HEK293 (cell line): ENCODE data around the gene ENDOV.

ENCODE experiments used
- CTCF ChIA-PET: fragments of 350-600 bp; formaldehyde crosslinking; extraction: SDS; loops from one replicate; lab custom pipeline; 2021; ENCODE audit warnings: antibody characterized with exemption; lab: Yijun Ruan, JAX
- POLR2A ChIA-PET: fragments of 300-600 bp; formaldehyde crosslinking; extraction: SDS; loops from one replicate; lab custom pipeline; 2020; ENCODE audit warnings: antibody characterized with exemption, inconsistent platforms; lab: Yijun Ruan, JAX
- H3K27ac ChIP-seq: fragments of 200-500 bp; sonication (Bioruptor generic); 2 replicates; pipeline ENCODE4 v1.5.1; 2014; ENCODE audit warnings: low read depth, low read length, control low read depth, inconsistent platforms; ENCODE audit errors: extremely low read depth
- H3K36me3 ChIP-seq, 2 experiments: fragments of 200-500 bp in 1 of 2; sonication (Bioruptor generic) in 1 of 2; 1 replicate in 1 of 2; 2 replicates in 1 of 2; pipeline ENCODE4 v1.5.1; 2014 to 2017; ENCODE audit warnings: inconsistent platforms in 2 of 2, low read length in 2 of 2; ENCODE audit not compliant: control insufficient read depth in 2 of 2, insufficient read depth in 1 of 2
- H3K4me1 ChIP-seq: fragments of 200-500 bp; sonication (Bioruptor generic); 2 replicates; pipeline ENCODE4 v1.5.1; 2014; ENCODE audit warnings: mild to moderate bottlenecking, low read length, inconsistent platforms; ENCODE audit not compliant: control insufficient read depth, insufficient read depth
- H3K4me3 ChIP-seq: 2 replicates; pipeline ENCODE4 v1.5.1; 2011; ENCODE audit warnings: low read depth, mild to moderate bottlenecking, control low read depth, low read length, moderate library complexity
- H3K9me3 ChIP-seq: fragments of 200-500 bp; sonication (Bioruptor generic); 2 replicates; pipeline ENCODE4 v1.5.1; 2014; ENCODE audit warnings: low read depth, low read length, inconsistent platforms; ENCODE audit not compliant: control insufficient read depth, insufficient read depth
- BCL11A ChIP-seq: fragments of 450-650 bp; formaldehyde crosslinking; IDR thresholded peaks from 2 replicates; pipeline ENCODE4 v1.5.1; 2016; ENCODE audit warnings: low read depth, missing biosample characterization, missing genetic modification characterization
- GLI4 ChIP-seq: fragments of 450-650 bp; formaldehyde crosslinking; IDR thresholded peaks from 2 replicates; pipeline ENCODE4 v1.5.1; 2016; ENCODE audit warnings: missing biosample characterization, missing genetic modification characterization
- IKZF3 ChIP-seq: fragments of 450-650 bp; IDR thresholded peaks from 2 replicates; pipeline ENCODE4 v1.5.0; 2018; ENCODE audit warnings: missing biosample characterization, mild to moderate bottlenecking, missing genetic modification characterization, moderate library complexity
- MYNN ChIP-seq: fragments of 450-650 bp; formaldehyde crosslinking; IDR thresholded peaks from 2 replicates; pipeline ENCODE4 v1.5.1; 2016; ENCODE audit warnings: missing biosample characterization, missing genetic modification characterization, borderline replicate concordance
- ZFHX2 ChIP-seq: fragments of 450-650 bp; formaldehyde crosslinking; conservative IDR thresholded peaks from 2 replicates; pipeline ENCODE4 v1.5.1; 2016; ENCODE audit warnings: missing biosample characterization, missing genetic modification characterization
- ZNF184 ChIP-seq: fragments of 450-650 bp; IDR thresholded peaks from 2 replicates; pipeline ENCODE4 v1.5.1; 2018; ENCODE audit warnings: missing biosample characterization, mild to moderate bottlenecking, missing genetic modification characterization
- ZNF404 ChIP-seq: fragments of 450-650 bp; formaldehyde crosslinking; IDR thresholded peaks from 2 replicates; pipeline ENCODE4 v1.5.1; 2017; ENCODE audit warnings: missing biosample characterization, missing genetic modification characterization
- ZNF416 ChIP-seq: fragments of 450-650 bp; formaldehyde crosslinking; IDR thresholded peaks from 2 replicates; pipeline ENCODE4 v1.5.1; 2016; ENCODE audit warnings: missing biosample characterization, missing genetic modification characterization
- ZNF501 ChIP-seq: fragments of 450-650 bp; formaldehyde crosslinking; IDR thresholded peaks from 2 replicates; pipeline ENCODE4 v1.5.1; 2016; ENCODE audit warnings: missing biosample characterization, missing genetic modification characterization
- ZNF785 ChIP-seq: fragments of 450-650 bp; formaldehyde crosslinking; IDR thresholded peaks from 2 replicates; pipeline ENCODE4 v1.5.1; 2016; ENCODE audit warnings: missing biosample characterization, missing genetic modification characterization
- ZSCAN16 ChIP-seq: fragments of 450-650 bp; formaldehyde crosslinking; IDR thresholded peaks from 2 replicates; pipeline ENCODE4 v1.5.1; 2016; ENCODE audit warnings: missing biosample characterization, missing genetic modification characterization
- ZXDB ChIP-seq: fragments of 450-650 bp; formaldehyde crosslinking; IDR thresholded peaks from 2 replicates; pipeline ENCODE4 v1.5.1; 2016; ENCODE audit warnings: missing biosample characterization, missing genetic modification characterization
- TF ChIP-seq, protein P1 (sequence below): fragments of 450-650 bp; formaldehyde crosslinking; IDR thresholded peaks from 2 replicates; pipeline ENCODE4 v1.5.1; 2016; ENCODE audit warnings: missing biosample characterization, missing genetic modification characterization
- TF ChIP-seq, protein P2 (sequence below): fragments of 450-650 bp; formaldehyde crosslinking; IDR thresholded peaks from 2 replicates; pipeline ENCODE4 v1.5.1; 2016; ENCODE audit warnings: missing biosample characterization, missing genetic modification characterization
- TF ChIP-seq, protein P3 (sequence below): fragments of 450-650 bp; formaldehyde crosslinking; IDR thresholded peaks from 2 replicates; pipeline ENCODE4 v1.5.1; 2016; ENCODE audit warnings: missing biosample characterization, missing genetic modification characterization
- TF ChIP-seq, protein P4 (sequence below): fragments of 450-650 bp; IDR thresholded peaks from 2 replicates; pipeline ENCODE4 v1.5.1; 2018; ENCODE audit warnings: missing biosample characterization, missing genetic modification characterization
- TF ChIP-seq, protein P5 (sequence below): fragments of 450-650 bp; formaldehyde crosslinking; IDR thresholded peaks from 2 replicates; pipeline ENCODE4; 2016; ENCODE audit warnings: missing biosample characterization, missing genetic modification characterization
- TF ChIP-seq, protein P6 (sequence below): fragments of 450-650 bp; formaldehyde crosslinking; IDR thresholded peaks from 2 replicates; pipeline ENCODE4 v1.5.1; 2016; ENCODE audit warnings: missing biosample characterization, missing genetic modification characterization, low read depth

Gene ENDOV

DNA sequence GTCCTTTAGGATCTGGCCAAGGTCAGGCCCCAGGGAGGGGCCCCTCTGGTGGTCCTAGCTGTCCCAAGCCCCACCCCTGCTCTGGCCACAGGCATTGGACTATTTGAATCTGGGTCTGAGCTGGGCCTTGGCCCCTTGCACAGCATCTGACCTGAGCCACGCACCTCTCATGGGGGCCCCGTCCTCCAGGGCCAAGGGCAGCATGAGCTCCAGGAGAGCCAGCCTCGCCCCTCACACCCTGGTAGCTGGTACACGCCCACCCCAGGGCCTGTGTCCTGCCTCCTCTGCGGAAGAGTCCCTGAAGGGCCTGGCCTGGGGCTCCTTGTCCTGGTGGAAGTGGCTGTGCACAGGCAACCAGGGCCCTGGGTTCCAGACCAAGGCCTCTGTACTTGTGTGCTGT lies 23.8 kb downstream of the ENDOV start (continued):
- TF ChIP-seq, protein P1, sequence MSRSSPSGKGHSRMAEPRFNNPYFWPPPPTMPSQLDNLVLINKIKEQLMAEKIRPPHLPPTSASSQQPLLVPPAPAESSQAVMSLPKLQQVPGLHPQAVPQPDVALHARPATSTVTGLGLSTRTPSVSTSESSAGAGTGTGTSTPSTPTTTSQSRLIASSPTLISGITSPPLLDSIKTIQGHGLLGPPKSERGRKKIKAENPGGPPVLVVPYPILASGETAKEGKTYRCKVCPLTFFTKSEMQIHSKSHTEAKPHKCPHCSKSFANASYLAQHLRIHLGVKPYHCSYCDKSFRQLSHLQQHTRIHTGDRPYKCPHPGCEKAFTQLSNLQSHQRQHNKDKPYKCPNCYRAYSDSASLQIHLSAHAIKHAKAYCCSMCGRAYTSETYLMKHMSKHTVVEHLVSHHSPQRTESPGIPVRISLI (tag by site-specific recombination) = no peak
- no peak for TF ChIP-seq ZXDB (tag by site-specific recombination)
- TF ChIP-seq, protein P2, sequence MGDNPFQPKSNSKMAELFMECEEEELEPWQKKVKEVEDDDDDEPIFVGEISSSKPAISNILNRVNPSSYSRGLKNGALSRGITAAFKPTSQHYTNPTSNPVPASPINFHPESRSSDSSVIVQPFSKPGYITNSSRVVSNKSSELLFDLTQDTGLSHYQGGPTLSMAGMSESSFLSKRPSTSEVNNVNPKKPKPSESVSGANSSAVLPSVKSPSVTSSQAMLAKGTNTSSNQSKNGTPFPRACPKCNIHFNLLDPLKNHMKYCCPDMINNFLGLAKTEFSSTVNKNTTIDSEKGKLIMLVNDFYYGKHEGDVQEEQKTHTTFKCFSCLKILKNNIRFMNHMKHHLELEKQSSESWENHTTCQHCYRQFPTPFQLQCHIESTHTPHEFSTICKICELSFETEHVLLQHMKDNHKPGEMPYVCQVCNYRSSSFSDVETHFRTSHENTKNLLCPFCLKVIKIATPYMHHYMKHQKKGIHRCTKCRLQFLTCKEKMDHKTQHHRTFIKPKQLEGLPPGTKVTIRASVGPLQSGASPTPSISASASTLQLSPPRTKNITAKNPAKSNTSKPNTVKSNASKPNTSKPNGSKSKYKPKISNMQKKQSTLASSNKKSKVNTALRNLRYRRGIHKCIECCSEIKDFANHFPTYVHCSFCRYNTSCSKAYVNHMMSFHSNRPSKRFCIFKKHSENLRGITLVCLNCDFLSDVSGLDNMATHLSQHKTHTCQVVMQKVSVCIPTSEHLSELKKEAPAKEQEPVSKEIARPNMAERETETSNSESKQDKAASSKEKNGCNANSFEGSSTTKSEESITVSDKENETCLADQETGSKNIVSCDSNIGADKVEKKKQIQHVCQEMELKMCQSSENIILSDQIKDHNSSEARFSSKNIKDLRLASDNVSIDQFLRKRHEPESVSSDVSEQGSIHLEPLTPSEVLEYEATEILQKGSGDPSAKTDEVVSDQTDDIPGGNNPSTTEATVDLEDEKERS (tag by site-specific recombination) = no peak
- TF ChIP-seq, all 188 proteins: peak for 0

DNA sequence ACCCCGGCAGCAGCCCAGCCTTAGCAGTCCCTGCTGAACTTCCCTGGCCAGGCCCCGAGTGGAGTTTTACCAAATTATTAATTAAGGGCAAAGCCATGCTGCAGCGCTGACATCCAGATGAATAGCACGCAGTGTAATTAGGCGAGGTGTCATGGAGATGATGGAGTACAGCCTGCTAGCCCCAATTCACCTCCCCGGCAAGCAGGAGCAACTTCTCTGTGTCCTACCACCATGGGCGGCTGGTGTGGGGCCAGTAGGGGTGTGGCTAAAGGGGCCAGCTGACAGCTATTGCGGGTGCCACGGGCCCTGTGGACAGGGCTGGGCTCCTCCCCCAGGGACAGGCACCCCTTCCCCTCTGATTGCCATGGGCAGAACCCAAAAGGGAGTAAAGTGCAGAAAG lies 24.5 kb downstream of the ENDOV start:
- Histone ChIP-seq H3K4me1 (no peaks in the 10 kb centered on the region), H3K9me3 (no peaks in the 10 kb centered on the region), H3K4me3 (no peak overlapping the region), H3K36me3 (no peaks in the 10 kb centered on the region), H3K27ac (no peak overlapping the region)
- ChIA-PET POLR2A (interaction anchor here (1.2 kb wide), 1 partner anchor 15 kb away, joined by 4 read pairs; no protein-coding TSS in a partner anchor), CTCF (interaction anchor here (1.5 to 3.3 kb wide), 2 partner anchors 12 to 136 kb away, joined by 12 to 13 read pairs; no protein-coding TSS in a partner anchor)
- no peak for TF ChIP-seq GLI4
- no peak for TF ChIP-seq ZNF416 (tag by site-specific recombination)
- no peak for TF ChIP-seq BCL11A (tag by site-specific recombination)
- TF ChIP-seq ZNF501 (tag by site-specific recombination) = no peak
- TF ChIP-seq, protein P3, sequence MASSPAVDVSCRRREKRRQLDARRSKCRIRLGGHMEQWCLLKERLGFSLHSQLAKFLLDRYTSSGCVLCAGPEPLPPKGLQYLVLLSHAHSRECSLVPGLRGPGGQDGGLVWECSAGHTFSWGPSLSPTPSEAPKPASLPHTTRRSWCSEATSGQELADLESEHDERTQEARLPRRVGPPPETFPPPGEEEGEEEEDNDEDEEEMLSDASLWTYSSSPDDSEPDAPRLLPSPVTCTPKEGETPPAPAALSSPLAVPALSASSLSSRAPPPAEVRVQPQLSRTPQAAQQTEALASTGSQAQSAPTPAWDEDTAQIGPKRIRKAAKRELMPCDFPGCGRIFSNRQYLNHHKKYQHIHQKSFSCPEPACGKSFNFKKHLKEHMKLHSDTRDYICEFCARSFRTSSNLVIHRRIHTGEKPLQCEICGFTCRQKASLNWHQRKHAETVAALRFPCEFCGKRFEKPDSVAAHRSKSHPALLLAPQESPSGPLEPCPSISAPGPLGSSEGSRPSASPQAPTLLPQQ = no peak
- TF ChIP-seq IKZF3 (tag by site-specific recombination) = no peak
- TF ChIP-seq ZNF184 (tag by site-specific recombination) = no peak
- TF ChIP-seq ZNF404 (tag by site-specific recombination) = no peak
- TF ChIP-seq ZSCAN16 (tag by site-specific recombination) = no peak
- TF ChIP-seq ZNF785 (tag by site-specific recombination) = no peak
- TF ChIP-seq, protein P4, sequence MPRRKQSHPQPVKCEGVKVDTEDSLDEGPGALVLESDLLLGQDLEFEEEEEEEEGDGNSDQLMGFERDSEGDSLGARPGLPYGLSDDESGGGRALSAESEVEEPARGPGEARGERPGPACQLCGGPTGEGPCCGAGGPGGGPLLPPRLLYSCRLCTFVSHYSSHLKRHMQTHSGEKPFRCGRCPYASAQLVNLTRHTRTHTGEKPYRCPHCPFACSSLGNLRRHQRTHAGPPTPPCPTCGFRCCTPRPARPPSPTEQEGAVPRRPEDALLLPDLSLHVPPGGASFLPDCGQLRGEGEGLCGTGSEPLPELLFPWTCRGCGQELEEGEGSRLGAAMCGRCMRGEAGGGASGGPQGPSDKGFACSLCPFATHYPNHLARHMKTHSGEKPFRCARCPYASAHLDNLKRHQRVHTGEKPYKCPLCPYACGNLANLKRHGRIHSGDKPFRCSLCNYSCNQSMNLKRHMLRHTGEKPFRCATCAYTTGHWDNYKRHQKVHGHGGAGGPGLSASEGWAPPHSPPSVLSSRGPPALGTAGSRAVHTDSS (tag by site-specific recombination) = no peak
- TF ChIP-seq MYNN (tag by site-specific recombination) = no peak
- TF ChIP-seq, protein P5, sequence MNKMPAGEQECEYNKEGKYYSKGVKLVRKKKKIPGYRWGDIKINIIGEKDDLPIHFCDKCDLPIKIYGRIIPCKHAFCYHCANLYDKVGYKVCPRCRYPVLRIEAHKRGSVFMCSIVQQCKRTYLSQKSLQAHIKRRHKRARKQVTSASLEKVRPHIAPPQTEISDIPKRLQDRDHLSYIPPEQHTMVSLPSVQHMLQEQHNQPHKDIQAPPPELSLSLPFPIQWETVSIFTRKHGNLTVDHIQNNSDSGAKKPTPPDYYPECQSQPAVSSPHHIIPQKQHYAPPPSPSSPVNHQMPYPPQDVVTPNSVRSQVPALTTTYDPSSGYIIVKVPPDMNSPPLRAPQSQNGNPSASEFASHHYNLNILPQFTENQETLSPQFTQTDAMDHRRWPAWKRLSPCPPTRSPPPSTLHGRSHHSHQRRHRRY = no peak
- no peak for TF ChIP-seq ZFHX2 (tag by site-specific recombination)
- TF ChIP-seq, protein P6, sequence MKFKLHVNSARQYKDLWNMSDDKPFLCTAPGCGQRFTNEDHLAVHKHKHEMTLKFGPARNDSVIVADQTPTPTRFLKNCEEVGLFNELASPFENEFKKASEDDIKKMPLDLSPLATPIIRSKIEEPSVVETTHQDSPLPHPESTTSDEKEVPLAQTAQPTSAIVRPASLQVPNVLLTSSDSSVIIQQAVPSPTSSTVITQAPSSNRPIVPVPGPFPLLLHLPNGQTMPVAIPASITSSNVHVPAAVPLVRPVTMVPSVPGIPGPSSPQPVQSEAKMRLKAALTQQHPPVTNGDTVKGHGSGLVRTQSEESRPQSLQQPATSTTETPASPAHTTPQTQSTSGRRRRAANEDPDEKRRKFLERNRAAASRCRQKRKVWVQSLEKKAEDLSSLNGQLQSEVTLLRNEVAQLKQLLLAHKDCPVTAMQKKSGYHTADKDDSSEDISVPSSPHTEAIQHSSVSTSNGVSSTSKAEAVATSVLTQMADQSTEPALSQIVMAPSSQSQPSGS (tag by site-specific recombination) = no peak
